Type B pancreatic cell (in vitro differentiated cells): ENCODE results near the gene GRK5. TPM values are rescaled to one million over a fixed set of nuclear protein-coding genes. Genes with fewer than 3 reads are reported as not detected.

Source experiments
- DNase-seq: peaks from one replicate; pipeline ENCODE4 v3.0.0; 2021; ENCODE audit warnings: mixed read lengths; ENCODE audit not compliant: unreplicated experiment; ENCODE audit errors: extremely low spot score
- H3K27ac Mint-ChIP-seq: 2 replicates; pipeline ENCODE4 v1.8.0; 2021; ENCODE audit warnings: mild to moderate bottlenecking, mixed read lengths
- H3K27me3 Mint-ChIP-seq: 2 replicates; pipeline ENCODE4 v1.8.0; 2021; ENCODE audit warnings: mixed read lengths
- H3K36me3 Mint-ChIP-seq: 2 replicates; pipeline ENCODE4 v1.8.0; 2021; ENCODE audit warnings: mixed read lengths
- H3K4me1 Mint-ChIP-seq: one replicate; pipeline ENCODE4 v1.8.0; 2021; ENCODE audit warnings: mixed read lengths; ENCODE audit not compliant: unreplicated experiment
- H3K4me3 Mint-ChIP-seq: 2 replicates; pipeline ENCODE4 v1.8.0; 2021; ENCODE audit warnings: mild to moderate bottlenecking, mixed read lengths
- H3K9me3 Mint-ChIP-seq: 2 replicates; pipeline ENCODE4 v1.8.0; 2021; ENCODE audit warnings: mixed read lengths
- CTCF ChIP-seq: fragments of 200-600 bp; sonication (generic); conservative IDR thresholded peaks from 2 replicates; pipeline ENCODE4 v1.5.0; 2021; ENCODE audit warnings: antibody characterized with exemption, mild to moderate bottlenecking
- total RNA-seq: library from RNA; stranded (reverse); gene quantifications from 2 replicates; pipeline ENCODE4 v1.2.1, GENCODE V29; 2021; ENCODE audit warnings: low replicate concordance

Gene GRK5
- total RNA-seq, 1 donor from 2014 or later: 24.8 TPM

GRCh38 chr10:119368581-119368980 lies 161.2 kb downstream of the GRK5 start:
- TF ChIP-seq CTCF: no peak
- Mint-ChIP-seq H3K27ac (no peak overlapping the region), H3K27me3 (no peaks in the 10 kb centered on the region), H3K4me1 (peaks cover 60% of the 10 kb centered on the region), H3K4me3 (no peak overlapping the region), H3K9me3 (no peaks in the 10 kb centered on the region), H3K36me3 (no peaks in the 10 kb centered on the region)
- no peak for DNase-seq

DNA sequence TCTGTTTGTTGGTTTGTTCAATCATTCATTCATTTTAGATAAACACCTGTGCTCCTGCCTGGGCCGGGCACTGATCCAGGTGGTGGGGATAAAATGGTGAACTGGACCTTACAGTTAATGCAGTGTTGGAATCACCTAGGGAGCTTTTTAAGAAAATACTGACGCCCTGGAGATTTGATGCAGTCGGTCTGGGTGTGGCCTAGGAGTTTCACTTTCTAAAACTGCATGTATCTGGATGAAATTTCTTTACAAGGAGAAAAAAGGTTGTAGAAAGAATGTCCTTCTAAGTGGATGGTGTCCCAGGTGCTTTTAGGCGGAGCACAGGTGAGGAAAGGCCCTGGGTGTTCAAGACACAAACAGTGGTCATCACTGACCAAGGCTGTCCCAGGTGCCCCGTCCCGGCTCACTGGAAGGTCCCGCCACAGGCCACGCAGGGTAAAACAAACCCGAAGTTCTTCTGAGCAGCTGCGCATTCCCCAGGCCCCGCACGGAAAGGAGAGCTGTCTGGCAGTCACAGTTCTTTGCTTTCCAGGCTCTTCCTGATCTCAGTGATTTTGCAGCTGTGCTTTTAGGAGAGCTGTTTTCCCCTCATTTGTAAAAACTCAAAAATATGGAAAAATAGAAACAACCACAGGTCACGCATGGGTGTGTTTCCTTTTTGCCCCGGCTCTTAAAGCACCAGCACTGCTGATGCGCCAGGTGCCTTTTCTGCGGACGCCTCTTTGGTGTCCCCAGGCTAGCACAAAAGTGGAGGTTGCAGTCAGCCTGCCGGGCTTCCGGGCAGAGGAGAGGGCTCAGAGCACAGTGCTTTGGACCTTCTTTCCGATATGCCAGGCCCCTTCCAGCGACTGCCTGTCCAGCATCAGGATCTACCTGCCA lies 161.9 kb downstream of the GRK5 start:
- no peak for TF ChIP-seq CTCF
- peaks cover 59% of the 10 kb centered on the region for H3K4me1 Mint-ChIP-seq
- no peaks in the 10 kb centered on the region for H3K9me3 Mint-ChIP-seq

GRCh38 chr10:119370111-119370741 lies 162.9 kb downstream of the GRK5 start:
- no peaks in the 10 kb centered on the region for H3K36me3 Mint-ChIP-seq
- peak overlapping the region; percentile 8 for H3K27ac Mint-ChIP-seq
- no peaks in the 10 kb centered on the region for H3K27me3 Mint-ChIP-seq
- no peak overlapping the region for H3K4me3 Mint-ChIP-seq
- no peaks in the 10 kb centered on the region for H3K9me3 Mint-ChIP-seq
- H3K4me1 Mint-ChIP-seq: peaks cover 57% of the 10 kb centered on the region
- TF ChIP-seq CTCF: no peak
- DNase-seq: no peak

More for the DNA sequence above, 161.9 kb downstream of the GRK5 start:
- peak overlapping the region; percentile 8 for H3K27ac Mint-ChIP-seq
- no peaks in the 10 kb centered on the region for H3K36me3 Mint-ChIP-seq
- H3K27me3 Mint-ChIP-seq: no peaks in the 10 kb centered on the region
- DNase-seq: no peak
- H3K4me3 Mint-ChIP-seq: no peak overlapping the region

DNA sequence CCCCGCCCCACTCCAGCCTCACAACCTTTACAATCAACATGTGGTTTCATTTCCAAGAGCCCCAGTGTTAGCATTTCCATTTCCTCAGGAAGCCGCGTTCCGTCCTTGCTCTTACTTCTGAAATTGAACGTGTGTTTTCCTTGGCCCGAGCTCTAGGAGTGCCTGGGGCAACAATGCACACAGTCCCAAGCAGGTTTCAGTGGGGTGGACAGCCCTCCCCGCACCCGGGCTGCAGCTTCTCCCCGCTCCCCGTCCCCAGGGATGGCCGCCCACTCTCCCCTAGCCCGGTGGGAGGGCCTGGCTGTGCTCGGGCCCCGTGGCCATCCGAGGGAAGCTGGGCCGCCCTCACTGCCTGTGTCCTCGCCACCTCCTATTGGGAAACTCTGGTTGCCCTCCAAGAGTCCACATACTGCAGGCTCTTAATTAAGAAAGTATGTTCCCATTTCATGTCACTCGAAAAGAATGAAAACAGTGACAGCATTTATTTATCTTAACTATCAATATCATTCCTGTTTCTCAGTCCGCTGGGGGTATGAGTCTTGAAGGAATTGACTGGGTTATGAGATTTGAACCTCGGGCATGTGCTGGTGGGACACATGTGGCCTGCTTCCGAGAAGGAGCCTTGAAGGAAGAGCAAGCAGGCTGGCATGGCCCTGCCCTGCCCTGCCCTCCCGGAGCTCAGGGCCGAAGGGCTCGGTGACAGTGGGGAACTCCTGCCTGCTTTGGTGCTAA lies 163.8 kb downstream of the GRK5 start:
- H3K27me3 Mint-ChIP-seq: no peaks in the 10 kb centered on the region
- DNase-seq: no peak
- H3K4me1 Mint-ChIP-seq: peaks cover 59% of the 10 kb centered on the region
- no peak for TF ChIP-seq CTCF
- H3K27ac Mint-ChIP-seq: no peak overlapping the region
- H3K9me3 Mint-ChIP-seq: no peaks in the 10 kb centered on the region
- peak overlapping the region; percentile 66 for H3K4me3 Mint-ChIP-seq
- H3K36me3 Mint-ChIP-seq: no peaks in the 10 kb centered on the region

- H3K27ac Mint-ChIP-seq: no peak overlapping the region
- TF ChIP-seq CTCF: no peak
- no peaks in the 10 kb centered on the region for H3K36me3 Mint-ChIP-seq
- no peak overlapping the region for H3K4me3 Mint-ChIP-seq
- peaks cover 52% of the 10 kb centered on the region for H3K4me1 Mint-ChIP-seq
- no peaks in the 10 kb centered on the region for H3K9me3 Mint-ChIP-seq
- no peak for DNase-seq
- no peaks in the 10 kb centered on the region for H3K27me3 Mint-ChIP-seq
Measured at GRCh38 chr10:119371704-119372663, 164.6 kb downstream of the GRK5 start.
